H1 (cell line): ENCODE measurements around the gene TYRO3.
A peak's percentile ranks its signal among the peaks of the same experiment; 100 is the strongest.

Experiments used
- BRCA1 ChIP-seq: IDR thresholded peaks from 2 replicates; pipeline ENCODE4 v1.6.1; 2012; ENCODE audit warnings: low read depth, low read length, improper control_type of control experiment
- CBX8 ChIP-seq: fragments of 300-800, 300-1000 bp; sonication (generic); IDR thresholded peaks from 2 replicates; pipeline ENCODE4 v1.7.1; 2016; ENCODE audit warnings: low read depth, low read length, borderline replicate concordance
- EZH2 ChIP-seq: fragments of 200-600 bp; sonication (generic); IDR thresholded peaks from 2 replicates; pipeline ENCODE4 v1.7.1; 2012; ENCODE audit warnings: low read depth, mild to moderate bottlenecking, moderate library complexity, low read length, inconsistent platforms; ENCODE audit not compliant: severe bottlenecking
- GABPA ChIP-seq: IDR thresholded peaks from 2 replicates; pipeline ENCODE4 v1.6.1; 2011; ENCODE audit warnings: mild to moderate bottlenecking, low read length, moderate library complexity, borderline replicate concordance; ENCODE audit not compliant: insufficient read depth
- JUND ChIP-seq: IDR thresholded peaks from 2 replicates; pipeline ENCODE4 v1.6.1; 2011; ENCODE audit warnings: mild to moderate bottlenecking, improper control_type of control experiment, low read length
- NRF1 ChIP-seq: IDR thresholded peaks from 2 replicates; pipeline ENCODE4 v1.6.1; 2011; ENCODE audit warnings: mild to moderate bottlenecking, low read depth, low read length, improper control_type of control experiment
- POLR2AphosphoS5 ChIP-seq: IDR thresholded peaks from 2 replicates; pipeline ENCODE4 v1.6.1; 2011; ENCODE audit warnings: low read depth, low read length
- RFX5 ChIP-seq: IDR thresholded peaks from 2 replicates; pipeline ENCODE4 v1.6.1; 2011; ENCODE audit warnings: low read depth, low read length, improper control_type of control experiment, borderline replicate concordance
- SIN3A ChIP-seq, 2 experiments: IDR thresholded peaks in 1 of 2; conservative IDR thresholded peaks in 1 of 2; 2 replicates each; pipeline ENCODE4 v1.6.1; 2011 to 2012; ENCODE audit warnings: low read length in 2 of 2, improper control_type of control experiment in 1 of 2, low read depth in 1 of 2, mild to moderate bottlenecking in 1 of 2
- TF ChIP-seq, protein P1 (sequence below), 3 experiments: IDR thresholded peaks; 1 replicate in 2 of 3; 2 replicates in 1 of 3; pipeline versions ENCODE4 v1.5.1 to v1.6.1; 2011; ENCODE audit warnings: low read length in 3 of 3, mild to moderate bottlenecking in 3 of 3, inconsistent platforms in 2 of 3, low read depth in 1 of 3, moderate library complexity in 1 of 3; ENCODE audit not compliant: insufficient read depth in 1 of 3; ENCODE audit errors: control extremely low read depth in 1 of 3
- TF ChIP-seq, protein P2 (sequence below): fragments of 300-600 bp; sonication (generic); IDR thresholded peaks from 2 replicates; pipeline ENCODE4 v1.7.1; 2012; ENCODE audit warnings: low read length, moderate library complexity, mild to moderate bottlenecking, inconsistent platforms; ENCODE audit not compliant: insufficient replicate concordance
- TF ChIP-seq, protein P3 (sequence below): IDR thresholded peaks from 2 replicates; pipeline ENCODE4 v1.6.1; 2011; ENCODE audit warnings: low read depth, mild to moderate bottlenecking, low read length; ENCODE audit not compliant: insufficient read depth

DNA sequence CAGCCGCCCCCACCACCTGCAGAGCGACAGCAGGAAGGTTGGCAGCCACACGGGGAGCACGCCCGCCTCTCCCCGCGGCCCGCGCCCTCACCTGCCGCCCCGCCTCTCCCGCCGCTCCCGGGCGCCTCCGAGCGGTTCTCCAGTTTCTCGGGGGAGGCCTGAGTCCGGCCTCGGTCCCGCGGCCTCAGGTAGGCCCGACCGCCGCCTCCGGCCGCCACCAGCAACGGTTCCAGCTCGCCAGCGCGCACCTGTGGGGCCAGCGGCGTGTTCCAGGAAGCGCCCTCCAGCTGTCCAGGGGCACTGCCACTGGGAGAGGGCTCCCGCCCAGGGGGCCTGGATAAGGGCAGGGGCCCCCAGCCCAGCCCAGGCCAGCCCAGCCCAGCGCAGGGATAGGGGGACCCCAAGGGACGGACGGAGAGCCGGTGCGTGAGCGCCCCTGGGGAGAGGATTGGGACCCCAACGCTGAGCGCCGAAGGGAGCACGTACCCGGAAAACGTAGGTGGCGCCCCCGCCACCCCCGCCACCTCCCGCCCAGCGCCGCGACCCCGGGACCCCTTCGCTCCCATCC lies 47.6 kb upstream of the TYRO3 start:
- TF ChIP-seq, protein P1, sequence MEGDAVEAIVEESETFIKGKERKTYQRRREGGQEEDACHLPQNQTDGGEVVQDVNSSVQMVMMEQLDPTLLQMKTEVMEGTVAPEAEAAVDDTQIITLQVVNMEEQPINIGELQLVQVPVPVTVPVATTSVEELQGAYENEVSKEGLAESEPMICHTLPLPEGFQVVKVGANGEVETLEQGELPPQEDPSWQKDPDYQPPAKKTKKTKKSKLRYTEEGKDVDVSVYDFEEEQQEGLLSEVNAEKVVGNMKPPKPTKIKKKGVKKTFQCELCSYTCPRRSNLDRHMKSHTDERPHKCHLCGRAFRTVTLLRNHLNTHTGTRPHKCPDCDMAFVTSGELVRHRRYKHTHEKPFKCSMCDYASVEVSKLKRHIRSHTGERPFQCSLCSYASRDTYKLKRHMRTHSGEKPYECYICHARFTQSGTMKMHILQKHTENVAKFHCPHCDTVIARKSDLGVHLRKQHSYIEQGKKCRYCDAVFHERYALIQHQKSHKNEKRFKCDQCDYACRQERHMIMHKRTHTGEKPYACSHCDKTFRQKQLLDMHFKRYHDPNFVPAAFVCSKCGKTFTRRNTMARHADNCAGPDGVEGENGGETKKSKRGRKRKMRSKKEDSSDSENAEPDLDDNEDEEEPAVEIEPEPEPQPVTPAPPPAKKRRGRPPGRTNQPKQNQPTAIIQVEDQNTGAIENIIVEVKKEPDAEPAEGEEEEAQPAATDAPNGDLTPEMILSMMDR (IDR thresholded peaks at IDR 0.05; ENCODE audit: control extremely low read depth in 1 of 3, insufficient read depth in 1 of 3, low read depth in 1 of 3, low read length in 3 of 3), result no peak; a peak in 1 of 4 replicates
- TF ChIP-seq POLR2AphosphoS5 (no peak), JUND (no peak), NRF1 (no peak), SIN3A (conservative IDR thresholded peaks at IDR 0.05 in 1 of 2, IDR thresholded peaks at IDR 0.05 in 1 of 2; ENCODE audit: low read depth in 1 of 2, low read length in 2 of 2) (no peak), RFX5 (no peak), EZH2 (peak; percentile 58), CBX8 (no peak), GABPA (no peak), BRCA1 (no peak)
- TF ChIP-seq, protein P2, sequence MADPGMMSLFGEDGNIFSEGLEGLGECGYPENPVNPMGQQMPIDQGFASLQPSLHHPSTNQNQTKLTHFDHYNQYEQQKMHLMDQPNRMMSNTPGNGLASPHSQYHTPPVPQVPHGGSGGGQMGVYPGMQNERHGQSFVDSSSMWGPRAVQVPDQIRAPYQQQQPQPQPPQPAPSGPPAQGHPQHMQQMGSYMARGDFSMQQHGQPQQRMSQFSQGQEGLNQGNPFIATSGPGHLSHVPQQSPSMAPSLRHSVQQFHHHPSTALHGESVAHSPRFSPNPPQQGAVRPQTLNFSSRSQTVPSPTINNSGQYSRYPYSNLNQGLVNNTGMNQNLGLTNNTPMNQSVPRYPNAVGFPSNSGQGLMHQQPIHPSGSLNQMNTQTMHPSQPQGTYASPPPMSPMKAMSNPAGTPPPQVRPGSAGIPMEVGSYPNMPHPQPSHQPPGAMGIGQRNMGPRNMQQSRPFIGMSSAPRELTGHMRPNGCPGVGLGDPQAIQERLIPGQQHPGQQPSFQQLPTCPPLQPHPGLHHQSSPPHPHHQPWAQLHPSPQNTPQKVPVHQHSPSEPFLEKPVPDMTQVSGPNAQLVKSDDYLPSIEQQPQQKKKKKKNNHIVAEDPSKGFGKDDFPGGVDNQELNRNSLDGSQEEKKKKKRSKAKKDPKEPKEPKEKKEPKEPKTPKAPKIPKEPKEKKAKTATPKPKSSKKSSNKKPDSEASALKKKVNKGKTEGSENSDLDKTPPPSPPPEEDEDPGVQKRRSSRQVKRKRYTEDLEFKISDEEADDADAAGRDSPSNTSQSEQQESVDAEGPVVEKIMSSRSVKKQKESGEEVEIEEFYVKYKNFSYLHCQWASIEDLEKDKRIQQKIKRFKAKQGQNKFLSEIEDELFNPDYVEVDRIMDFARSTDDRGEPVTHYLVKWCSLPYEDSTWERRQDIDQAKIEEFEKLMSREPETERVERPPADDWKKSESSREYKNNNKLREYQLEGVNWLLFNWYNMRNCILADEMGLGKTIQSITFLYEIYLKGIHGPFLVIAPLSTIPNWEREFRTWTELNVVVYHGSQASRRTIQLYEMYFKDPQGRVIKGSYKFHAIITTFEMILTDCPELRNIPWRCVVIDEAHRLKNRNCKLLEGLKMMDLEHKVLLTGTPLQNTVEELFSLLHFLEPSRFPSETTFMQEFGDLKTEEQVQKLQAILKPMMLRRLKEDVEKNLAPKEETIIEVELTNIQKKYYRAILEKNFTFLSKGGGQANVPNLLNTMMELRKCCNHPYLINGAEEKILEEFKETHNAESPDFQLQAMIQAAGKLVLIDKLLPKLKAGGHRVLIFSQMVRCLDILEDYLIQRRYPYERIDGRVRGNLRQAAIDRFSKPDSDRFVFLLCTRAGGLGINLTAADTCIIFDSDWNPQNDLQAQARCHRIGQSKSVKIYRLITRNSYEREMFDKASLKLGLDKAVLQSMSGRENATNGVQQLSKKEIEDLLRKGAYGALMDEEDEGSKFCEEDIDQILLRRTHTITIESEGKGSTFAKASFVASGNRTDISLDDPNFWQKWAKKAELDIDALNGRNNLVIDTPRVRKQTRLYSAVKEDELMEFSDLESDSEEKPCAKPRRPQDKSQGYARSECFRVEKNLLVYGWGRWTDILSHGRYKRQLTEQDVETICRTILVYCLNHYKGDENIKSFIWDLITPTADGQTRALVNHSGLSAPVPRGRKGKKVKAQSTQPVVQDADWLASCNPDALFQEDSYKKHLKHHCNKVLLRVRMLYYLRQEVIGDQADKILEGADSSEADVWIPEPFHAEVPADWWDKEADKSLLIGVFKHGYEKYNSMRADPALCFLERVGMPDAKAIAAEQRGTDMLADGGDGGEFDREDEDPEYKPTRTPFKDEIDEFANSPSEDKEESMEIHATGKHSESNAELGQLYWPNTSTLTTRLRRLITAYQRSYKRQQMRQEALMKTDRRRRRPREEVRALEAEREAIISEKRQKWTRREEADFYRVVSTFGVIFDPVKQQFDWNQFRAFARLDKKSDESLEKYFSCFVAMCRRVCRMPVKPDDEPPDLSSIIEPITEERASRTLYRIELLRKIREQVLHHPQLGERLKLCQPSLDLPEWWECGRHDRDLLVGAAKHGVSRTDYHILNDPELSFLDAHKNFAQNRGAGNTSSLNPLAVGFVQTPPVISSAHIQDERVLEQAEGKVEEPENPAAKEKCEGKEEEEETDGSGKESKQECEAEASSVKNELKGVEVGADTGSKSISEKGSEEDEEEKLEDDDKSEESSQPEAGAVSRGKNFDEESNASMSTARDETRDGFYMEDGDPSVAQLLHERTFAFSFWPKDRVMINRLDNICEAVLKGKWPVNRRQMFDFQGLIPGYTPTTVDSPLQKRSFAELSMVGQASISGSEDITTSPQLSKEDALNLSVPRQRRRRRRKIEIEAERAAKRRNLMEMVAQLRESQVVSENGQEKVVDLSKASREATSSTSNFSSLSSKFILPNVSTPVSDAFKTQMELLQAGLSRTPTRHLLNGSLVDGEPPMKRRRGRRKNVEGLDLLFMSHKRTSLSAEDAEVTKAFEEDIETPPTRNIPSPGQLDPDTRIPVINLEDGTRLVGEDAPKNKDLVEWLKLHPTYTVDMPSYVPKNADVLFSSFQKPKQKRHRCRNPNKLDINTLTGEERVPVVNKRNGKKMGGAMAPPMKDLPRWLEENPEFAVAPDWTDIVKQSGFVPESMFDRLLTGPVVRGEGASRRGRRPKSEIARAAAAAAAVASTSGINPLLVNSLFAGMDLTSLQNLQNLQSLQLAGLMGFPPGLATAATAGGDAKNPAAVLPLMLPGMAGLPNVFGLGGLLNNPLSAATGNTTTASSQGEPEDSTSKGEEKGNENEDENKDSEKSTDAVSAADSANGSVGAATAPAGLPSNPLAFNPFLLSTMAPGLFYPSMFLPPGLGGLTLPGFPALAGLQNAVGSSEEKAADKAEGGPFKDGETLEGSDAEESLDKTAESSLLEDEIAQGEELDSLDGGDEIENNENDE, result no peak
- TF ChIP-seq, protein P3, sequence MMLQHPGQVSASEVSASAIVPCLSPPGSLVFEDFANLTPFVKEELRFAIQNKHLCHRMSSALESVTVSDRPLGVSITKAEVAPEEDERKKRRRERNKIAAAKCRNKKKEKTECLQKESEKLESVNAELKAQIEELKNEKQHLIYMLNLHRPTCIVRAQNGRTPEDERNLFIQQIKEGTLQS, result no peak
